H1 (cell line): ENCODE measurements around the gene ATP6V1F. TPM values are rescaled to one million over a fixed set of nuclear protein-coding genes. Genes with fewer than 3 reads are reported as not detected.

Experiments used
- EGR1 ChIP-seq: IDR thresholded peaks from 2 replicates; pipeline ENCODE4 v1.6.1; 2011; ENCODE audit warnings: low read depth, low read length, borderline replicate concordance
- KDM4A ChIP-seq: IDR thresholded peaks from one replicate; pipeline ENCODE4 v1.7.1; 2012; ENCODE audit warnings: low read depth, mild to moderate bottlenecking, moderate library complexity, low read length, inconsistent platforms; ENCODE audit not compliant: severe bottlenecking
- SP2 ChIP-seq: IDR thresholded peaks from 2 replicates; pipeline ENCODE4 v1.6.1; 2012; ENCODE audit warnings: mild to moderate bottlenecking, low read length, inconsistent platforms
- polyA plus RNA-seq, 7 experiments: library from polyadenylated mRNA; depleted of rRNA in 3 of 7; stranded (reverse) in 5 of 7; unstranded in 2 of 7; fragments of >200 nt in 5 of 7; fragments of 200-250 nt in 2 of 7; gene quantifications; 1 replicate in 5 of 7; 2 replicates in 1 of 7; 4 replicates in 1 of 7; pipeline versions ENCODE4 v1.2.1 to v1.2.3, GENCODE V29; 2011 to 2013; ENCODE audit warnings: missing spikeins in 2 of 7, mixed read lengths in 2 of 7
- total RNA-seq: library from RNA; stranded (reverse); fragmentation: NEBNext Ultra II Directional; extraction: Animal tissue kit (Norgen Biotek cat#: 25700); gene quantifications from 2 replicates; pipeline ENCODE4 v1.2.1, GENCODE V29; 2021

The ATP6V1F gene
- total and polyA plus RNA-seq, 2 of the 8 experiments (the other 6 are each of a cell fraction or from before 2014, with no cell fraction given), result 104 to 318 TPM

DNA sequence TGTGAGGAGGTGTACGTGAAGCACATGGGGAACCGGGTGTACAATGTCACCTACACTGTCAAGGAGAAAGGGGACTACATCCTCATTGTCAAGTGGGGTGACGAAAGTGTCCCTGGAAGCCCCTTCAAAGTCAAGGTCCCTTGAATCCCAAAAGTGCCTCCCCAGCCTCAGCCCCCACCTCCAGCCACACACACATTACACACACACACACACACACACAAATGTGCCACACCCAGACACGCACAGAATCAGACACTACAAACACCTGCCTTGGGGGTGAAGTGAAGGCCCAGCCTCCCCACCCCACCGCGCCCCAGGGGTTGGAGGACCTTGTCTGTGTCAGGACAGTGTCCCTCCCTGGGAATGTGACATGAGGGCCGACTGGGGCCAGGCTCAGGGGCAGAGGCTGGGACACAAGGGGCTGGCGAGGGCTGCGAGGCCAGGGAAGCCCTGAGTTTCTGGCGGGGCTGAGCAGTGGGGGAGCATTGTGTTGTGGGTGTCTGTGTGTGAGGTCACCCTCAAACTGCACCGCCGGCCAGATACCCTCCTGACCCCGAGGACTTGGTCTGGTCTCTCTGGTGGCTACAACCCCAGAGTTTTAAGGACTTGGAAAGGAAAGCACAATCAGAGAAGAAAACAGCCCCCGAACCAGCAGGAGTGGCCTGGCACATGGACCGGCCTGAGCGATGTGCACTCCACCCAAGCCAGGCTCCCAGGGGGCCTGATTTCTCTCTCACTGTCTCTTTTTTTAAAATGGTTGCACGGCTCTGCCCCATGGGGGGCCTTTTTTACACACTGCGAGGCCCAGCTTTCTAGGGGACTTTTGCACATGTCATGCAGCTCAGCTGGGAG is 4.0 kb upstream of the ATP6V1F start (continued):
- TF ChIP-seq KDM4A (no peak), EGR1 (no peak), SP2 (no peak)
